IPS-18a (cell line): Measurements from ENCODE around the gene TEX38.
A peak's percentile ranks its signal among the peaks of the same experiment; 100 is the strongest.

Source experiments
- H3K27ac ChIP-seq: one replicate; pipeline ENCODE4 v1.5.1; 2013; ENCODE audit warnings: low read length
- H3K27me3 ChIP-seq: one replicate; pipeline ENCODE4 v1.6.1; 2013; ENCODE audit warnings: mild to moderate bottlenecking, low read length; ENCODE audit not compliant: control insufficient read depth, insufficient read depth
- H3K36me3 ChIP-seq: one replicate; pipeline ENCODE4 v1.6.1; 2013; ENCODE audit warnings: low read depth, low read length; ENCODE audit not compliant: control insufficient read depth
- H3K4me1 ChIP-seq: one replicate; pipeline ENCODE4 v1.6.1; 2013; ENCODE audit warnings: low read depth, low read length; ENCODE audit not compliant: control insufficient read depth
- H3K4me3 ChIP-seq: one replicate; pipeline ENCODE4 v1.5.1; 2013; ENCODE audit warnings: low read length
- H3K9ac ChIP-seq: one replicate; pipeline ENCODE4 v1.6.1; 2013; ENCODE audit warnings: mild to moderate bottlenecking, low read length, moderate library complexity
- H3K9me3 ChIP-seq: one replicate; pipeline ENCODE4 v1.6.1; 2013; ENCODE audit warnings: low read depth, low read length; ENCODE audit not compliant: control insufficient read depth

TEX38 gene

GRCh38 chr1:46676531-46676930 lies 4.9 kb downstream of the TEX38 start:
- no peak overlapping the region for H3K4me3 ChIP-seq
- H3K36me3 ChIP-seq: peaks cover 31% of the 10 kb centered on the region

GRCh38 chr1:46677339-46677738 lies 5.7 kb downstream of the TEX38 start:
- Histone ChIP-seq H3K9ac (no peak overlapping the region), H3K4me1 (peaks cover 19% of the 10 kb centered on the region), H3K4me3 (no peak overlapping the region), H3K27me3 (no peaks in the 10 kb centered on the region), H3K9me3 (no peaks in the 10 kb centered on the region), H3K27ac (peak overlapping the region; percentile 26), H3K36me3 (peaks cover 39% of the 10 kb centered on the region)

More at GRCh38 chr1:46676531-46676930, 4.9 kb downstream of the TEX38 start:
- Histone ChIP-seq H3K27me3 (no peaks in the 10 kb centered on the region), H3K27ac (no peak overlapping the region), H3K9ac (no peak overlapping the region), H3K4me1 (peaks cover 19% of the 10 kb centered on the region), H3K9me3 (no peaks in the 10 kb centered on the region)

DNA sequence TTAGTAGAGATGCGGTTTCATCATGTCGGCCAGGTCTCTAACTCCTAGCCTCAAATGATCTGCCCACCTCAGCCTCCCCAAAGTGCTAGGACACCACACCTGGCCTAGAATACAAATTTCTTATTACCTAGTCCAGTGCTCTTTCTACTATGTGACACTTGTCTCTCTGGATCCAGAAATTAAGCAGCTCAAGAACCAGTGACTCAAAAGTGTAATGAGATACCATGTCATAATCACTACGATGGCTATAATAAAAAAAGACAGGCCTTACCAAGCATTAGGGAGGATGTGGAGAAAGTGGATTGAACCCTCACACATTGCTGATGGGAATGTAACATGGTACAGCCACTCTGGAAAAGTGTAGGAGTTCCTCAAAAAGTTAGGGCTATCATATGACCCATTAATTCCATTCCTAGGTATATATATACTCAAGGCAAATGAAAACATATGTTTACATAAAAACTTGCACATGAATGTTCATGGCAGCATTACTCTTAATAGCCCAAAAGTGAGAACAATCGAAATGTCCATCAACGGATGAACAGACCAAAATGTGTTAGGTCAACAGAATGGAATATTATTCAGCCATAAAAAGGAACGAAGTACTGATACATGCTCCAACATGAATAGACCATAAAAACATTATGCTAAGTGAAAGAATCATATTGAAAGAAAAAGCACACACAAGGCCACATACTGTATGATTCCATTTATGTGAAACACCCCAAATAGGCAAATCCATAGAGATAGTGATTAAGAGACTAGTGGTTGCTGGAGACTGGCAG lies 8.3 kb downstream of the TEX38 start:
- Histone ChIP-seq H3K4me3 (no peak overlapping the region), H3K4me1 (peaks cover 19% of the 10 kb centered on the region), H3K27ac (no peak overlapping the region), H3K27me3 (no peaks in the 10 kb centered on the region), H3K9ac (no peak overlapping the region), H3K36me3 (peaks cover 59% of the 10 kb centered on the region), H3K9me3 (no peaks in the 10 kb centered on the region)

- Histone ChIP-seq H3K27ac (no peak overlapping the region), H3K27me3 (no peaks in the 10 kb centered on the region), H3K4me3 (no peak overlapping the region), H3K36me3 (peaks cover 69% of the 10 kb centered on the region), H3K4me1 (peaks cover 12% of the 10 kb centered on the region), H3K9me3 (no peaks in the 10 kb centered on the region), H3K9ac (no peak overlapping the region)
These were observed 9.8 kb downstream of the TEX38 start for GRCh38 chr1:46681333-46682034.

GRCh38 chr1:46682064-46682463 lies 10.4 kb downstream of the TEX38 start:
- Histone ChIP-seq H3K4me1 (peaks cover 9% of the 10 kb centered on the region), H3K27me3 (no peaks in the 10 kb centered on the region), H3K27ac (no peak overlapping the region), H3K9ac (no peak overlapping the region), H3K9me3 (no peaks in the 10 kb centered on the region), H3K36me3 (peaks cover 73% of the 10 kb centered on the region), H3K4me3 (no peak overlapping the region)

GRCh38 chr1:46684670-46685069 lies 13.0 kb downstream of the TEX38 start:
- peaks cover 89% of the 10 kb centered on the region for H3K36me3 ChIP-seq

GRCh38 chr1:46686255-46686654 lies 14.6 kb downstream of the TEX38 start:
- H3K9ac ChIP-seq: no peak overlapping the region
- no peaks in the 10 kb centered on the region for H3K9me3 ChIP-seq
- H3K4me3 ChIP-seq: no peak overlapping the region
- H3K4me1 ChIP-seq: no peaks in the 10 kb centered on the region
- no peaks in the 10 kb centered on the region for H3K27me3 ChIP-seq
- H3K36me3 ChIP-seq: peaks cover 95% of the 10 kb centered on the region
- no peak overlapping the region for H3K27ac ChIP-seq

More at GRCh38 chr1:46684670-46685069, 13.0 kb downstream of the TEX38 start:
- H3K4me1 ChIP-seq: no peaks in the 10 kb centered on the region
- no peaks in the 10 kb centered on the region for H3K27me3 ChIP-seq
- no peak overlapping the region for H3K9ac ChIP-seq
- H3K4me3 ChIP-seq: no peak overlapping the region
- H3K27ac ChIP-seq: no peak overlapping the region
- no peaks in the 10 kb centered on the region for H3K9me3 ChIP-seq

- Histone ChIP-seq H3K27ac (no peak overlapping the region), H3K9ac (no peak overlapping the region), H3K27me3 (no peaks in the 10 kb centered on the region), H3K9me3 (no peaks in the 10 kb centered on the region), H3K4me3 (no peak overlapping the region), H3K36me3 (peaks cover 95% of the 10 kb centered on the region), H3K4me1 (no peaks in the 10 kb centered on the region)
These were observed 15.5 kb downstream of the TEX38 start for GRCh38 chr1:46687093-46687659.

DNA sequence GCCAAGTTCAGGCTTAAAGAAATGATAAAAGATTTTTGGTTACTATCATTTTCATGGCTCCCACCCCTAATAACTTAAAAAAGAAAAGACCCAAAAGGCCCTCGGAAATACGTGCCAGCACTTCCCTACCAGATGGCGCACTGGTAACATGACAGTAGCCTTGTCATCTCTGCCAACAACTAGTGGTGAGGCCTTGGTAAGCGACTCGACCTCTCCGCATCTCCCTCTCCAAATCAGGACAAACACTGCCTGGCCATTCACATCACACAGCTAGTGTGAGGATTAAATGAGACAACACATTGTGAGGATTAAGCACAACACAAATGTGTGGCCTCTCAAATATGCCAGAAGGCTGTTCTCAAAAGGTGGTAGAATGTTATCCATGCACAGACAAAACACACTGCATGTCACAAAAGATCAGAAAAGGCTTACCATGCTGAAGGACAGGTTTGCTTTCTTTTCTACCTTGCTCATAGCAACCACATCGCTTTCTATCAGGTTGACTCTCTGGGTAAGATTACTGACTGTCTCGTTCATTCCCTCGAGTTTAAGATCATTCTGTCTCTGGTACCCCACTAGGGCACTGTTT lies 16.4 kb downstream of the TEX38 start:
- no peaks in the 10 kb centered on the region for H3K4me1 ChIP-seq
- H3K27me3 ChIP-seq: no peaks in the 10 kb centered on the region
- no peaks in the 10 kb centered on the region for H3K9me3 ChIP-seq
- H3K27ac ChIP-seq: no peak overlapping the region
- H3K36me3 ChIP-seq: peaks cover 89% of the 10 kb centered on the region
- no peak overlapping the region for H3K9ac ChIP-seq
- H3K4me3 ChIP-seq: no peak overlapping the region

- peaks cover 79% of the 10 kb centered on the region for H3K36me3 ChIP-seq
- H3K4me1 ChIP-seq: no peaks in the 10 kb centered on the region
- no peak overlapping the region for H3K4me3 ChIP-seq
- H3K9me3 ChIP-seq: no peaks in the 10 kb centered on the region
- H3K9ac ChIP-seq: no peak overlapping the region
- H3K27ac ChIP-seq: no peak overlapping the region
- no peaks in the 10 kb centered on the region for H3K27me3 ChIP-seq
These were observed 17.7 kb downstream of the TEX38 start for GRCh38 chr1:46689356-46689755.

DNA sequence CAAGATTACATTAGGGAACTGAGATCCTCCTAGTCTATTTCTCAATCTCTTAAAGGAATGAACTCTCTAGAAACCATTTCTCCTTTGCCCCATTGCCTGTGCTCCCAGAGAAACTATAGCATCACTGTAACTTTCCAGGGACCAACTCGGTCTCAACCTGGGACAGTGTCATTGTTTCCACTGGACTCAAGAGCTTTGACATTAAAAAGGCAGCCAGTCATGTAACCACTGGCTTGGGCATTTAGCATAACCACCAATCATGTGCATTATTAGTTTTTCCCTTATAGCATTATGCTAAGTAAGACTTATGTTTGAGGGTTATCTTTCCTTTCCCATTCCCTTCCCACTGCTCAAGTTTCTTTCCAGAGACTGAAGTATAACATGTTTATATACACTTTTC lies 18.2 kb downstream of the TEX38 start:
- no peaks in the 10 kb centered on the region for H3K4me1 ChIP-seq
- H3K9me3 ChIP-seq: no peaks in the 10 kb centered on the region
- H3K36me3 ChIP-seq: peaks cover 74% of the 10 kb centered on the region
- no peaks in the 10 kb centered on the region for H3K27me3 ChIP-seq
- H3K27ac ChIP-seq: no peak overlapping the region
- H3K9ac ChIP-seq: no peak overlapping the region
- no peak overlapping the region for H3K4me3 ChIP-seq
